Panc1 (cell line): ENCODE measurements around the gene CCDC187. TPM values are rescaled to one million over a fixed set of nuclear protein-coding genes. Genes with fewer than 3 reads are reported as not detected.

Source experiments
- ATAC-seq: fragments of 200-7000 bp; cut with Tn5 transposase; 2 replicates; pipeline ENCODE4 v1.9.1; 2020; ENCODE audit warnings: mild to moderate bottlenecking, moderate library complexity
- BruUV-seq: library from RNA; stranded (reverse); fragments of 400-500 nt; replicated peaks from 2 replicates; lab custom pipeline; 2021; lab: Mats Ljungman, UMichigan
- CTCF ChIA-PET: fragments of 300-600 bp; sonication (Branson Sonifier 250); formaldehyde crosslinking; loops from one replicate; lab custom pipeline; 2022; ENCODE audit warnings: antibody characterized with exemption; lab: Charles Lee
- POLR2A ChIA-PET: fragments of 300-600 bp; sonication (Branson Sonifier 250); formaldehyde crosslinking; loops from one replicate; lab custom pipeline; 2022; ENCODE audit warnings: antibody characterized with exemption; lab: Charles Lee
- DNase-seq: peaks from one replicate; pipeline ENCODE4 v3.0.0-alpha.2; 2010; ENCODE audit warnings: low read depth, low spot score
- H3K27ac ChIP-seq: 2 replicates; pipeline ENCODE4 v1.5.1; 2011; ENCODE audit warnings: mild to moderate bottlenecking, low read length, inconsistent platforms
- H3K27me3 ChIP-seq: fragments of 200-500 bp; sonication (Bioruptor generic); 2 replicates; pipeline ENCODE4 v1.6.0; 2014; ENCODE audit warnings: low read length, inconsistent platforms; ENCODE audit not compliant: control insufficient read depth, insufficient read depth
- H3K36me3 ChIP-seq: fragments of 200-500 bp; sonication (Bioruptor generic); 2 replicates; pipeline ENCODE4 v1.5.1; 2014; ENCODE audit warnings: inconsistent platforms, mild to moderate bottlenecking, low read length, moderate library complexity; ENCODE audit not compliant: control insufficient read depth, insufficient read depth
- H3K4me1 ChIP-seq: 2 replicates; pipeline ENCODE4 v1.5.1; 2011; ENCODE audit warnings: inconsistent platforms, mild to moderate bottlenecking, low read length, moderate library complexity; ENCODE audit not compliant: control insufficient read depth, insufficient read depth
- H3K4me3 ChIP-seq, 2 experiments: 2 replicates each; pipeline ENCODE4 v1.5.1; 2011 to 2012; ENCODE audit warnings: low read depth in 2 of 2, low read length in 2 of 2, mild to moderate bottlenecking in 2 of 2, inconsistent platforms in 1 of 2, moderate library complexity in 1 of 2
- H3K9me3 ChIP-seq: fragments of 200-500 bp; sonication (Bioruptor generic); 2 replicates; pipeline ENCODE4 v1.5.1; 2014; ENCODE audit warnings: low read depth, mild to moderate bottlenecking, inconsistent platforms, low read length, moderate library complexity; ENCODE audit not compliant: control insufficient read depth, insufficient read depth
- POLR2AphosphoS5 ChIP-seq: IDR thresholded peaks from 2 replicates; pipeline ENCODE4 v1.6.1; 2012; ENCODE audit warnings: mild to moderate bottlenecking, low read depth, low read length, moderate library complexity
- SIN3A ChIP-seq: IDR thresholded peaks from 2 replicates; pipeline ENCODE4 v1.6.1; 2012; ENCODE audit warnings: low read depth, mild to moderate bottlenecking, low read length, moderate library complexity, borderline replicate concordance; ENCODE audit not compliant: insufficient read depth
- TCF7L2 ChIP-seq: IDR thresholded peaks from 2 replicates; pipeline ENCODE4 v1.6.1; 2011; ENCODE audit warnings: mild to moderate bottlenecking, low read depth, low read length, inconsistent platforms
- in situ Hi-C: cut with HindIII; loops from 2 replicates; pipeline ENCODE4 v1.10.0; 2016; ENCODE audit warnings: low sequenced_read_pairs, low pct_unique_long_range_greater_than_20kb
- intact Hi-C: fragments of 100-400 bp; cut with micrococcal nuclease; formaldehyde crosslinking; loops from one replicate; pipeline ENCODE4 v1.10.0; 2022; ENCODE audit not compliant: unreplicated experiment
- total RNA-seq: library from RNA; stranded (reverse); gene quantifications from one replicate; pipeline ENCODE4 v1.2.1, GENCODE V29; 2021; ENCODE audit not compliant: unreplicated experiment
- TF ChIP-seq, protein P1 (sequence below): fragments of 450-650 bp; IDR thresholded peaks from 2 replicates; pipeline ENCODE4 v1.5.1; 2017; ENCODE audit warnings: mild to moderate bottlenecking
- TF ChIP-seq, protein P2 (sequence below), 2 experiments: IDR thresholded peaks; 2 replicates each; pipeline ENCODE4 v1.6.1; 2011 to 2012; ENCODE audit warnings: low read depth in 2 of 2, control low read depth in 1 of 2, low read length in 1 of 2, mild to moderate bottlenecking in 1 of 2, moderate library complexity in 1 of 2; ENCODE audit not compliant: insufficient read depth in 1 of 2

CCDC187 gene
- total RNA-seq, 1 experiment from 2014 or later, result not detected

DNA sequence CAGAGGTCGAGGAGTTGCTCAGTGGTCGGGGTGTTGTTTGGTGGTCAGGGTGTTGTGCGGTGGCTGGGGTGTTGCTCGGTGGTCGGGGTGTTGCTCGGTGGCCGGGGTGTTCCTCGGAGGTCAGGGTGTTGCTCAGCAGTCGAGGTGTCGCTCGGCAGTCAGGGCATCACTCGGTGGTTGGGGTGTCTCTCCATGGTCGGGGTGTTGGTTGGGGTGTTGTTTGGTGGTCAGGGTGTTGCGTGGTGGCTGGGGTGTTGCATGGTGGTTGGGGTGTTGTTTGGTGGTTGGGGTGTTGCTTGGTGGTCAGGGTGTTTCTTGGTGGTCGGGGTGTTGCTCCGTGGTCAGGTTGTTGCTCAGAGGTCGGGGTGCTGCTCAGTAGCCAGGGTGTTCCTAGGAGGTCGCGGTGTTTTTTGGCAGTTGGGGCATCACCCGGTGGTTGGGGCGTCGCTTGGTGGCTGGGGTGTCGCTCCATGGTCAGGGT, 12.4 kb upstream of the CCDC187 start:
- Histone ChIP-seq H3K27ac (no peak overlapping the region), H3K9me3 (no peaks in the 10 kb centered on the region), H3K27me3 (no peaks in the 10 kb centered on the region), H3K4me3 (no peak overlapping the region), H3K36me3 (no peaks in the 10 kb centered on the region), H3K4me1 (peaks cover 2% of the 10 kb centered on the region; the same call in 1 of the 2 replicates)
- no TSS peak for BruUV-seq
- CTCF ChIA-PET, result no interaction called here
- POLR2A ChIA-PET, result no interaction called here
- TF ChIP-seq SIN3A (no peak), TCF7L2 (no peak), POLR2AphosphoS5 (no peak)
- ATAC-seq, result no peak
- intact Hi-C loops (no loop called here), in situ Hi-C loops (no loop called here)
- no peak for DNase-seq

DNA sequence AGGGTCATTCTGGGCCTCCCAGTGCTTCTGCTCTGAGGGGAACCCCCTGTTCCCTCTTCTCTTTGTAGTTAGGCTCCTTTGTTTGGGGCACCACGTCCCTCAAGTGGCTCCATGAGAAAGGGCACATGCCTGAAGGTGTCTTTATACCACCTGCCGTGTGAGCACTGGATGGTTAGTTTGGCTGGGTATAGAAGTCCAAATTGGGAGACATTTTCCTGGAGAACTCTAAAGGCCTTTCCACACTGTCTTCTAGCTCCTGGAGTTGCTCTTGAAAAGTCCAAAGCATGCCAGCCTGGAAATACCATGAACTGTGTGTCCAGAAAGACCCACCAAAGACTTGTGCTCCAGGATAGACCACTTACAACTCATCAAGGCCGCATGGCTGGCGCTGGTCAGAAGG, 11.1 kb upstream of the CCDC187 start:
- no TSS peak for BruUV-seq
- H3K9me3 ChIP-seq, result no peaks in the 10 kb centered on the region
- no peak overlapping the region for H3K4me3 ChIP-seq
- DNase-seq (no peak), ATAC-seq (no peak)
- H3K27ac ChIP-seq, result no peak overlapping the region
- POLR2A ChIA-PET, result no interaction called here
- CTCF ChIA-PET, result no interaction called here
- no peaks in the 10 kb centered on the region for H3K27me3 ChIP-seq
- H3K4me1 ChIP-seq, result peaks cover 4% of the 10 kb centered on the region; the same call in 1 of the 2 replicates
- H3K36me3 ChIP-seq, result no peaks in the 10 kb centered on the region
- in situ Hi-C loops (no loop called here), intact Hi-C loops (no loop called here)
- TF ChIP-seq SIN3A, result no peak
- TF ChIP-seq, protein P1, sequence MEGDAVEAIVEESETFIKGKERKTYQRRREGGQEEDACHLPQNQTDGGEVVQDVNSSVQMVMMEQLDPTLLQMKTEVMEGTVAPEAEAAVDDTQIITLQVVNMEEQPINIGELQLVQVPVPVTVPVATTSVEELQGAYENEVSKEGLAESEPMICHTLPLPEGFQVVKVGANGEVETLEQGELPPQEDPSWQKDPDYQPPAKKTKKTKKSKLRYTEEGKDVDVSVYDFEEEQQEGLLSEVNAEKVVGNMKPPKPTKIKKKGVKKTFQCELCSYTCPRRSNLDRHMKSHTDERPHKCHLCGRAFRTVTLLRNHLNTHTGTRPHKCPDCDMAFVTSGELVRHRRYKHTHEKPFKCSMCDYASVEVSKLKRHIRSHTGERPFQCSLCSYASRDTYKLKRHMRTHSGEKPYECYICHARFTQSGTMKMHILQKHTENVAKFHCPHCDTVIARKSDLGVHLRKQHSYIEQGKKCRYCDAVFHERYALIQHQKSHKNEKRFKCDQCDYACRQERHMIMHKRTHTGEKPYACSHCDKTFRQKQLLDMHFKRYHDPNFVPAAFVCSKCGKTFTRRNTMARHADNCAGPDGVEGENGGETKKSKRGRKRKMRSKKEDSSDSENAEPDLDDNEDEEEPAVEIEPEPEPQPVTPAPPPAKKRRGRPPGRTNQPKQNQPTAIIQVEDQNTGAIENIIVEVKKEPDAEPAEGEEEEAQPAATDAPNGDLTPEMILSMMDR, result no peak
- TF ChIP-seq, protein P2, sequence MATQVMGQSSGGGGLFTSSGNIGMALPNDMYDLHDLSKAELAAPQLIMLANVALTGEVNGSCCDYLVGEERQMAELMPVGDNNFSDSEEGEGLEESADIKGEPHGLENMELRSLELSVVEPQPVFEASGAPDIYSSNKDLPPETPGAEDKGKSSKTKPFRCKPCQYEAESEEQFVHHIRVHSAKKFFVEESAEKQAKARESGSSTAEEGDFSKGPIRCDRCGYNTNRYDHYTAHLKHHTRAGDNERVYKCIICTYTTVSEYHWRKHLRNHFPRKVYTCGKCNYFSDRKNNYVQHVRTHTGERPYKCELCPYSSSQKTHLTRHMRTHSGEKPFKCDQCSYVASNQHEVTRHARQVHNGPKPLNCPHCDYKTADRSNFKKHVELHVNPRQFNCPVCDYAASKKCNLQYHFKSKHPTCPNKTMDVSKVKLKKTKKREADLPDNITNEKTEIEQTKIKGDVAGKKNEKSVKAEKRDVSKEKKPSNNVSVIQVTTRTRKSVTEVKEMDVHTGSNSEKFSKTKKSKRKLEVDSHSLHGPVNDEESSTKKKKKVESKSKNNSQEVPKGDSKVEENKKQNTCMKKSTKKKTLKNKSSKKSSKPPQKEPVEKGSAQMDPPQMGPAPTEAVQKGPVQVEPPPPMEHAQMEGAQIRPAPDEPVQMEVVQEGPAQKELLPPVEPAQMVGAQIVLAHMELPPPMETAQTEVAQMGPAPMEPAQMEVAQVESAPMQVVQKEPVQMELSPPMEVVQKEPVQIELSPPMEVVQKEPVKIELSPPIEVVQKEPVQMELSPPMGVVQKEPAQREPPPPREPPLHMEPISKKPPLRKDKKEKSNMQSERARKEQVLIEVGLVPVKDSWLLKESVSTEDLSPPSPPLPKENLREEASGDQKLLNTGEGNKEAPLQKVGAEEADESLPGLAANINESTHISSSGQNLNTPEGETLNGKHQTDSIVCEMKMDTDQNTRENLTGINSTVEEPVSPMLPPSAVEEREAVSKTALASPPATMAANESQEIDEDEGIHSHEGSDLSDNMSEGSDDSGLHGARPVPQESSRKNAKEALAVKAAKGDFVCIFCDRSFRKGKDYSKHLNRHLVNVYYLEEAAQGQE (IDR thresholded peaks at IDR 0.05; ENCODE audit: insufficient read depth in 1 of 2, low read depth in 2 of 2, low read length in 1 of 2), result no peak

DNA sequence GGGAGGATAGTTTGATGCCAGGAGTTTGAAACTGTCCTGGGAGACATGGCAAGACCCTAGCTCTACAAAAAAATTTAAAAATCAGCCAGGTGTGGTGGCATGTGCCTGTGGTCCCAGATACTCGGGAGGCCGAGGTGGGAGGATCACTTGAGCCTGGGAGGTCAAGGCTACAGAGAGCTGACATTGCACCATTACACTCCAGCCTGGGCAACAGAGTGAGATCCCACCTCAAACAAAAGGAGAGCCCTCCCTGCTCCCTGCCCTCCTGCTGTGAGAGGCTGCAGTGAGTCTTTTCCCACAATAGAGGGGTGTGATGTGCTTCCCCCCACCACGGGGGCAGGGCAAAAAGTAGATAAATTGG, 10.1 kb upstream of the CCDC187 start:
- BruUV-seq, result no TSS peak
- no peaks in the 10 kb centered on the region for H3K27me3 ChIP-seq
- H3K27ac ChIP-seq, result no peak overlapping the region
- TF ChIP-seq TCF7L2 (no peak), POLR2AphosphoS5 (no peak), SIN3A (no peak)
- TF ChIP-seq, protein P2 (IDR thresholded peaks at IDR 0.05; ENCODE audit: insufficient read depth in 1 of 2, low read depth in 2 of 2, low read length in 1 of 2), result no peak
- TF ChIP-seq, protein P1, result no peak
- DNase-seq (no peak), ATAC-seq (no peak)
- H3K4me3 ChIP-seq, result no peak overlapping the region
- H3K9me3 ChIP-seq, result no peaks in the 10 kb centered on the region
- ChIA-PET CTCF (no interaction called here), POLR2A (no interaction called here)
- H3K36me3 ChIP-seq, result no peaks in the 10 kb centered on the region
- in situ Hi-C loops (no loop called here), intact Hi-C loops (no loop called here)
- peaks cover 4% of the 10 kb centered on the region; the same call in 1 of the 2 replicates for H3K4me1 ChIP-seq
